ENCODE results near the gene PSMC5.
"Not testable (repeated sequence)": the region's sequence is repeated elsewhere in the genome, so short reads cannot be mapped to it uniquely, and the experiment has no call there.

PSMC5 gene

GRCh38 chr17:63786971-63787711, 40.1 kb upstream of the PSMC5 start:
- no peak for TF ChIP-seq CTCF (IDR thresholded peaks at IDR 0.05; ENCODE audit: borderline replicate concordance, control extremely low read depth, extremely low read depth, insufficient read depth, missing control alignments)
- DNase-seq (ENCODE audit: low spot score), result no peak
- in situ Hi-C loops (cut with MboI; ENCODE audit: low sequenced_read_pairs, unreplicated experiment), result no loop called here

GRCh38 chr17:63790057-63790456, 37.2 kb upstream of the PSMC5 start:
- in situ Hi-C loops (cut with MboI; ENCODE audit: low sequenced_read_pairs, unreplicated experiment), result no loop called here
- TF ChIP-seq CTCF (IDR thresholded peaks at IDR 0.05; ENCODE audit: borderline replicate concordance, control extremely low read depth, extremely low read depth, insufficient read depth, missing control alignments), result no peak

GRCh38 chr17:63792055-63792729, 35.0 kb upstream of the PSMC5 start:
- in situ Hi-C loops (cut with MboI; ENCODE audit: low sequenced_read_pairs, unreplicated experiment), result no loop called here
- TF ChIP-seq CTCF (IDR thresholded peaks at IDR 0.05; ENCODE audit: borderline replicate concordance, control extremely low read depth, extremely low read depth, insufficient read depth, missing control alignments), result no peak
- no peak for DNase-seq (ENCODE audit: low spot score)

More at GRCh38 chr17:63790057-63790456, 37.2 kb upstream of the PSMC5 start:
- DNase-seq (ENCODE audit: low spot score), result no peak

GRCh38 chr17:63796375-63796774, 30.9 kb upstream of the PSMC5 start:
- in situ Hi-C loops (cut with MboI; ENCODE audit: low sequenced_read_pairs, unreplicated experiment); DNase-seq (ENCODE audit: low spot score): not testable (repeated sequence)

GRCh38 chr17:63798572-63799106, 28.6 kb upstream of the PSMC5 start:
- DNase-seq (ENCODE audit: low spot score), result no peak
- no peak for TF ChIP-seq CTCF (IDR thresholded peaks at IDR 0.05; ENCODE audit: borderline replicate concordance, control extremely low read depth, extremely low read depth, insufficient read depth, missing control alignments)
- in situ Hi-C loops (cut with MboI; ENCODE audit: low sequenced_read_pairs, unreplicated experiment), result no loop called here

- in situ Hi-C loops (cut with MboI; ENCODE audit: low sequenced_read_pairs, unreplicated experiment), result loop anchor here (25.0 kb wide), 1 partner anchor 363 kb away; the partner anchor contains the start of gene CYB561
- no peak for TF ChIP-seq CTCF (IDR thresholded peaks at IDR 0.05; ENCODE audit: borderline replicate concordance, control extremely low read depth, extremely low read depth, insufficient read depth, missing control alignments)
Observed at GRCh38 chr17:63800783-63801182, 26.4 kb upstream of the PSMC5 start.

GRCh38 chr17:63804328-63804727, 22.9 kb upstream of the PSMC5 start:
- no peak for DNase-seq (ENCODE audit: low spot score)
- in situ Hi-C loops (cut with MboI; ENCODE audit: low sequenced_read_pairs, unreplicated experiment), result loop anchor here (25.0 kb wide), 1 partner anchor 367 kb away; the partner anchor contains the start of gene CYB561
- TF ChIP-seq CTCF (IDR thresholded peaks at IDR 0.05; ENCODE audit: borderline replicate concordance, control extremely low read depth, extremely low read depth, insufficient read depth, missing control alignments), result no peak

More at GRCh38 chr17:63800783-63801182, 26.4 kb upstream of the PSMC5 start:
- DNase-seq (ENCODE audit: low spot score), result no peak
